Skin of body (tissue), 2 donors: ENCODE measurements around the gene INPP4B. TPM values are rescaled to one million over a fixed set of nuclear protein-coding genes. Genes with fewer than 3 reads are reported as not detected.

ENCODE experiments used
- DNase-seq: peaks from one replicate; lab custom pipeline; 2025; lab: John Stamatoyannopoulos, UW
- total RNA-seq: library from RNA; depleted of rRNA; stranded (reverse); fragments of >200 nt; gene quantifications from one replicate; pipeline ENCODE4 v1.2.3, GENCODE V29; 2014

The INPP4B gene
- total RNA-seq, 1 donor from 2014 or later, result 28.6 TPM

DNA sequence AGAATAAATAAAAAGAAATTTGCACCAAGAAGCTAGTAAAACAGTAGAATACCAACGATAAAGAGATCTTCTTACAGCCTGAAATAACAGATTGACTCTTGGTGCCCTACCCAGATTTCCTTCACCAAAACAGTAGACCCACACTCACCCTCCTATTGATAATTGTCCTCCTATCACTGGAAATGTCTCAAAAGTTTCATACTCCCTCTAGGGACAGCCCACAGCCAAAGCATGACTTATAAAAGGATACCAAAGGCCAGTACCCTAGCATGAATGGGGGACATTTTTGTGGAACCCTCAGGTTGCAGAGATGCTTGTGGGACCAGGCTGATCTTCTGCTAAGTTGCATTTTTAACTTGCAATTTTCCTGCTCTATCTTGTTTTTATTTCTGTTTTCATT, 104.1 kb downstream of the INPP4B start:
- DNase-seq, result no peak

- peak; percentile 59 for DNase-seq
Measured at GRCh38 chr4:142728233-142728632, 117.9 kb downstream of the INPP4B start.

GRCh38 chr4:142727149-142727548, 119.0 kb downstream of the INPP4B start:
- DNase-seq, result no peak

GRCh38 chr4:142725886-142726285, 120.2 kb downstream of the INPP4B start:
- DNase-seq, result no peak

GRCh38 chr4:142721187-142721586, 124.9 kb downstream of the INPP4B start:
- no peak for DNase-seq

- no peak for DNase-seq
Measured at GRCh38 chr4:142719854-142720541, 126.1 kb downstream of the INPP4B start.

GRCh38 chr4:142718981-142719380, 127.1 kb downstream of the INPP4B start:
- no peak for DNase-seq

- DNase-seq, result no peak
Measured at GRCh38 chr4:142715727-142716126, 130.4 kb downstream of the INPP4B start.

GRCh38 chr4:142713282-142714030, 132.6 kb downstream of the INPP4B start:
- DNase-seq, result no peak

DNA sequence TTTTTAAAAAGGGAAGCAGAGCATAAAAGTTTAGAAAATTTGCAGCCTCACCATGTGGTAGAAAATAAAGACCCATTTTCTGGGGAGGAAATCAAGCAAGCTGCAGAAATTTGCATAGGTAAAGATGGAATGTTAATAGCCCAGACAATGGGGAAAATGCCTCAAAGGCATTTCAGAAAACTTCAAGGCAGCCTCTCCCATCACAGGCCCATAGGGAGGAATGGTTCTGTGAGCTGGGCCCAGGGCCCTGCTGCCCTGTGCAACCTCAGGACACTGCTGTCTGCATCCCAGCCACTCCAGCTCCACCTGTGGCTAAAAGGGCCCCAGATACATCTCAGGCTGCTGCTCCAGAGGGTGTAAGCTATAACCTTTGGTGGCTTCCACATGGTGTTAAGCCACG, 137.9 kb downstream of the INPP4B start:
- no peak for DNase-seq

- no peak for DNase-seq
Measured at GRCh38 chr4:142707401-142707800, 138.7 kb downstream of the INPP4B start.

DNA sequence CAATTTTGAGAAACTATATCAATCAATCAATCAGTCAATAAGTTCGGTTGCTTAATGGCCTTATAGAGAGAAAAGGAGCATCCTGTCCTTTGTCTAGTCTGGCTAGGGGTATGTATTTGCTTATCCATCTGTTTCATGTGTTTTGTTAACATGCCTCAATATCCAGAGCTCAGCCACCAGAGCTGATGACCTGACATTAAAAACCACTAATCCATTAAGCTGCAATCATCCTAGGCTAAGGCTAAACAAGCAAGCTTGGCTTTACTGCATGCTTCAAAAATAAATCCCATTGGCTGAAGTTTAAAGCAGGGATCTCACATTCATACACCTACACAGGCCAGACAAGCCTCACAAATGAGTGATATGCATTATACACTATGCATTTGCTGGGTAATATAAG, 139.7 kb downstream of the INPP4B start:
- no peak for DNase-seq

GRCh38 chr4:142705820-142706219, 140.3 kb downstream of the INPP4B start:
- DNase-seq, result no peak

DNA sequence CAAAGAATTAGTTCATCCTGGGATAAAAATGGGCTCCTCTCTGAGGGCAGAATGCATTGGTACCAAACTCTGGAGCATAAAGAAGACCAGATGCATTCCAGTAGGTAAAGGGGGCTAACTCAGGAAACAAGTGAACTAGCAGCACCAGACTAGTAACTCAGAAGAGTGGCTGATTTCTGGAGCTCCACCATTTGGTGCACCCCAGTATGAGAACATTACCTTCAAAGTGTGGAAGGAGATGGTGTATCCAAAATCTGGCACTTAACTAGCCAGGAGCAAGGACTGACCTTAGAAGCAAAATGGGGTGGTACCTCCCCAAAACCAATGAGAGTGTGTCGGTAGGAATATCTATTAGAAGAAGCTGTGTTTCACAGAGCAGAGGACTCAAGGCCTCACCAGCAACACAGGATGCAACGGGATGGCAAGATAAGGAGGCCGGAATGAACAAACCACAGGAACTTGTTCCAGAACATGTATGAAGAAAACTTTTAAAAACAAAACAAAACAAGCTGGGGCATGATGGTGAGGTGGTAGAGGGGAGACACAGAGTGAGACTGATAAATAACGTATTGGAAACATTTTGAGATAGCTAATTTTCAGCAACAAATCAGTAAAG, 142.3 kb downstream of the INPP4B start:
- no peak for DNase-seq

- DNase-seq, result no peak
Measured at GRCh38 chr4:142701017-142701416, 145.1 kb downstream of the INPP4B start.

GRCh38 chr4:142700531-142700930, 145.6 kb downstream of the INPP4B start:
- DNase-seq, result no peak

- DNase-seq, result no peak
Measured at GRCh38 chr4:142698552-142698951, 147.5 kb downstream of the INPP4B start.

GRCh38 chr4:142697928-142698327, 148.2 kb downstream of the INPP4B start:
- no peak for DNase-seq

- DNase-seq, result no peak
Measured at GRCh38 chr4:142697320-142697719, 148.8 kb downstream of the INPP4B start.

GRCh38 chr4:142696334-142697122, 149.6 kb downstream of the INPP4B start:
- DNase-seq, result no peak

GRCh38 chr4:142690406-142691163, 155.5 kb downstream of the INPP4B start:
- no peak for DNase-seq
